Nephron (organoid): ENCODE measurements around the gene MACROD2.

ENCODE experiments used
- H3K27ac Mint-ChIP-seq, 3 experiments: 2 replicates each; pipeline ENCODE4 v1.8.0; 2020; ENCODE audit warnings: mixed read lengths in 3 of 3, mild to moderate bottlenecking in 2 of 3, moderate library complexity in 1 of 3
- H3K27me3 Mint-ChIP-seq: 2 replicates; pipeline ENCODE4 v1.8.0; 2021; ENCODE audit warnings: low read depth, mild to moderate bottlenecking, moderate library complexity, mixed read lengths
- H3K36me3 Mint-ChIP-seq: 2 replicates; pipeline ENCODE4 v1.8.0; 2020; ENCODE audit warnings: low read depth, mixed read lengths
- H3K4me1 Mint-ChIP-seq: 2 replicates; pipeline ENCODE4 v1.8.0; 2020; ENCODE audit warnings: mixed read lengths
- H3K4me3 Mint-ChIP-seq, 3 experiments: 2 replicates each; pipeline ENCODE4 v1.8.0; 2020; ENCODE audit warnings: mild to moderate bottlenecking in 3 of 3, mixed read lengths in 3 of 3, moderate library complexity in 2 of 3
- H3K9me3 Mint-ChIP-seq: 2 replicates; pipeline ENCODE4 v1.8.0; 2020; ENCODE audit warnings: mixed read lengths
- TF ChIP-seq, protein P1 (sequence below), 3 experiments: fragments of 200-600 bp; sonication (generic); IDR thresholded peaks; one replicate each; pipeline ENCODE4 v1.5.0; 2021; ENCODE audit warnings: antibody characterized with exemption in 3 of 3; ENCODE audit not compliant: unreplicated experiment in 3 of 3

Gene MACROD2

DNA sequence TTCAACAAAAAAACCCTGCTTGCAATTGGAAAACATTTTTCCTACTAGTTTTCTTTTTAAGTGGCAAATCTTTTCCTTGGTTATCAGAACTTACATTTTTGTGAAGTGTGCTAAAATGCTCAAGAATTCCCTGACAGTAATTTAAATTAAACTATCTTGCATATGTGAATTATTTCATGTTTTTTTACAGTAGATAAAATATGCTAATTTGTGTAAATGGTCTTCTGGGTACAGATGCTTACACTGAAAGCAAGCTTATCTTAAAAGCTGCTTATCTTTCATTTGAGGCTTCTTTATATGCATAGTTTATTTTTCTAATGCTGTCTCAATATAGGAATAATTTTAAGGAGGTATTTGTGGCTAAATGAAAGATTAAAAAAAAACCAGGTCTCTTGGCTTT lies 745.1 kb downstream of the MACROD2 start:
- Mint-ChIP-seq H3K4me1 (peaks cover 2% of the 10 kb centered on the region), H3K27ac (no peak overlapping the region), H3K4me3 (no peak overlapping the region), H3K9me3 (no peaks in the 10 kb centered on the region), H3K27me3 (peaks cover 7% of the 10 kb centered on the region), H3K36me3 (no peaks in the 10 kb centered on the region)
- TF ChIP-seq, protein P1, sequence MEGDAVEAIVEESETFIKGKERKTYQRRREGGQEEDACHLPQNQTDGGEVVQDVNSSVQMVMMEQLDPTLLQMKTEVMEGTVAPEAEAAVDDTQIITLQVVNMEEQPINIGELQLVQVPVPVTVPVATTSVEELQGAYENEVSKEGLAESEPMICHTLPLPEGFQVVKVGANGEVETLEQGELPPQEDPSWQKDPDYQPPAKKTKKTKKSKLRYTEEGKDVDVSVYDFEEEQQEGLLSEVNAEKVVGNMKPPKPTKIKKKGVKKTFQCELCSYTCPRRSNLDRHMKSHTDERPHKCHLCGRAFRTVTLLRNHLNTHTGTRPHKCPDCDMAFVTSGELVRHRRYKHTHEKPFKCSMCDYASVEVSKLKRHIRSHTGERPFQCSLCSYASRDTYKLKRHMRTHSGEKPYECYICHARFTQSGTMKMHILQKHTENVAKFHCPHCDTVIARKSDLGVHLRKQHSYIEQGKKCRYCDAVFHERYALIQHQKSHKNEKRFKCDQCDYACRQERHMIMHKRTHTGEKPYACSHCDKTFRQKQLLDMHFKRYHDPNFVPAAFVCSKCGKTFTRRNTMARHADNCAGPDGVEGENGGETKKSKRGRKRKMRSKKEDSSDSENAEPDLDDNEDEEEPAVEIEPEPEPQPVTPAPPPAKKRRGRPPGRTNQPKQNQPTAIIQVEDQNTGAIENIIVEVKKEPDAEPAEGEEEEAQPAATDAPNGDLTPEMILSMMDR (IDR thresholded peaks at IDR 0.05; ENCODE audit: unreplicated experiment in 3 of 3), result no peak

DNA sequence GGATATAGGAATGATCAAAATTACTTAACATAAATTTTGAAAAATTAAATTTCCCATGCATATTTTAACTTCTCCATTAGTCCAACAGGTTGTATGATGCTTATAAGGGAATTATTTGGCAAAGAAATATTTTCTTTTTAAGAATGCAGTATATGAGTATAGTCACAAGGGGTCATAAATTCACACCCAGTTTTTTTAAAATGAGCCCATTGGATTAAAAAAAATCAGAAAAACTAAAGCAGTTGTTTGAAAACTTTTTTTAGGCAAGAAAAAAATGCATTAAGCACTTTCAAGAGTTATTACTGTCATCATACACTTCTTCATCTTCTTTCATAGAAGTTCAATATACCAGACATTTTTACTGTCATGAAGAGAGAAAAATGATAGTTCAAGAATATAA lies 746.3 kb downstream of the MACROD2 start:
- H3K9me3 Mint-ChIP-seq, result no peaks in the 10 kb centered on the region
- H3K4me3 Mint-ChIP-seq, result no peak overlapping the region
- no peaks in the 10 kb centered on the region for H3K36me3 Mint-ChIP-seq
- TF ChIP-seq, protein P1 (IDR thresholded peaks at IDR 0.05; ENCODE audit: unreplicated experiment in 3 of 3), result peak in 1 of 3 experiments; percentile 9
- peaks cover 10% of the 10 kb centered on the region for H3K27me3 Mint-ChIP-seq
- peaks cover 14% of the 10 kb centered on the region for H3K4me1 Mint-ChIP-seq
- H3K27ac Mint-ChIP-seq, result no peak overlapping the region

- Mint-ChIP-seq H3K36me3 (no peaks in the 10 kb centered on the region), H3K27me3 (peaks cover 3% of the 10 kb centered on the region), H3K4me3 (no peak overlapping the region), H3K27ac (no peak overlapping the region), H3K9me3 (no peaks in the 10 kb centered on the region), H3K4me1 (peaks cover 18% of the 10 kb centered on the region)
- TF ChIP-seq, protein P1 (IDR thresholded peaks at IDR 0.05; ENCODE audit: unreplicated experiment in 3 of 3), result no peak
Observed at GRCh38 chr20:14744723-14745122, 749.4 kb downstream of the MACROD2 start.

DNA sequence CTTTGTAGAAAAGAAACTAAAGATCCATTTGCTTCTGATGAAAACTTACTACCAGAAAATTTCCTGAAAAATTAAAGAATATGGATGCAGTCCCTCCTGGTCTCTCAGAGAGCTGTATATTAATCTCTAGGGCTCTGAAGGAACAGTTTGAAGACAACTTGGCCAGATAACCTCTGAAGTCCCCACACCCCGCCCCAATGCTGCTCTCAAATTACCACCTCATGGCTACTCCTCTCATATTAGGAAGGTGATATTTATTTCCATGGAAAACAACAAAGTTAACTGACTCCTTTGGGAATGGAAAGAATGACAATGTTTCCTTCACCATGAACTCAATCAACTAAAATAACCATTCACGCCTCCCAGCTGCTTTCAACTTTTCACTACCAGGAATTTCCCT lies 750.5 kb downstream of the MACROD2 start:
- no peaks in the 10 kb centered on the region for H3K9me3 Mint-ChIP-seq
- H3K27ac Mint-ChIP-seq, result peak overlapping the region in 2 of 3 experiments; percentile 10 to 19
- H3K4me1 Mint-ChIP-seq, result peaks cover 18% of the 10 kb centered on the region
- no peak overlapping the region for H3K4me3 Mint-ChIP-seq
- peaks cover 3% of the 10 kb centered on the region for H3K27me3 Mint-ChIP-seq
- TF ChIP-seq, protein P1 (IDR thresholded peaks at IDR 0.05; ENCODE audit: unreplicated experiment in 3 of 3), result no peak
- H3K36me3 Mint-ChIP-seq, result no peaks in the 10 kb centered on the region

DNA sequence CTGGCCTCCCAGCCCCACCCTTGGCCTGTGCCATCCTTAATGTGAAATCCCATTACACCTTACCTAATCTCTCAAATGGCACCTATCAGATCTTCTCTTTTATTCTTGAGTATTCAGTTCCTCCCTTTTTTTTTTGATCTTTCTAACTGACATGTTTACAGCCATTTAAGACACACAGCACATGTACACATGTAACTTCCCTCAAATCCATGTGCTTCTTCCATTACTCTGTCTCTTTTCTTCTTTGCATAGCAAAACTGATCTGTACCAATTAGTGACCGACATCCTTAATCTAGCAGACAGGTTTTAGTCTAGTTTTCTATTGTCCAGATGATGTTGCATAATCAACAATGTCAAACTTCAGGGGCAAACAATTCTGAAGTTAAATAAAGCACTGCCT lies 755.9 kb downstream of the MACROD2 start:
- Mint-ChIP-seq H3K4me3 (no peak overlapping the region), H3K27ac (no peak overlapping the region), H3K4me1 (peaks cover 9% of the 10 kb centered on the region), H3K36me3 (no peaks in the 10 kb centered on the region), H3K9me3 (no peaks in the 10 kb centered on the region), H3K27me3 (no peaks in the 10 kb centered on the region)
- TF ChIP-seq, protein P1 (IDR thresholded peaks at IDR 0.05; ENCODE audit: unreplicated experiment in 3 of 3), result no peak

DNA sequence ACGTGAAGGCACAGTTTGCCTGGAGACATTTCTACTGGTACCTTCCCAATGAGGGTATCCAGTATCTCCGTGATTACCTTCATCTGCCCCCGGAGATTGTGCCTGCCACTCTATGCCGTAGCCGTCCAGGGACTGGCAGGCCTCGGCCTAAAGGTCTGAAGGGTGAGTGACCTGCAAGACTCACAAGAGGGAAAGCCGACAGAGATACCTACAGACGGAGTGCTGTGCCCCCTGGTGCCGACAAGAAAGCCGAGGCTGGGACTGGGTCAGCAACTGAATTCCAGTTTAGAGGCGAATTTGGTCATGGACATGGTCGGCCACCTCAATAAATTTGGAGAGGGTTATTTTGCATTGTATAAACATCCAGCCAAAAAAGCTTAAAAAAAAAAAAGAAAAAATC lies 762.4 kb downstream of the MACROD2 start:
- H3K27me3 Mint-ChIP-seq, result no peaks in the 10 kb centered on the region
- TF ChIP-seq, protein P1 (IDR thresholded peaks at IDR 0.05; ENCODE audit: unreplicated experiment in 3 of 3), result no peak

More for the DNA sequence above, 762.4 kb downstream of the MACROD2 start:
- no peaks in the 10 kb centered on the region for H3K36me3 Mint-ChIP-seq
- no peaks in the 10 kb centered on the region for H3K9me3 Mint-ChIP-seq
- H3K4me1 Mint-ChIP-seq, result no peaks in the 10 kb centered on the region
- no peak overlapping the region for H3K4me3 Mint-ChIP-seq
- no peak overlapping the region for H3K27ac Mint-ChIP-seq
